Midbrain (tissue), 1 donor: ENCODE data around the gene C1RL.
"Not testable (repeated sequence)": the region's sequence is repeated elsewhere in the genome, so short reads cannot be mapped to it uniquely, and the experiment has no call there.

Experiments
- DNase-seq: peaks from one replicate; lab custom pipeline; 2025; lab: John Stamatoyannopoulos, UW

Gene C1RL

GRCh38 chr12:7114851-7115250 lies 5.8 kb upstream of the C1RL start:
- no peak for DNase-seq

GRCh38 chr12:7114008-7114407 lies 5.0 kb upstream of the C1RL start:
- DNase-seq, result no peak

- peak; percentile 10 for DNase-seq
These were observed 4.4 kb upstream of the C1RL start for GRCh38 chr12:7113389-7113871.

GRCh38 chr12:7112041-7112440 lies 3.0 kb upstream of the C1RL start:
- DNase-seq, result no peak

- no peak for DNase-seq
These were observed 1.6 kb upstream of the C1RL start for GRCh38 chr12:7110661-7111060.

- no peak for DNase-seq
These were observed 532 bp upstream of the C1RL start for GRCh38 chr12:7109572-7109920.

GRCh38 chr12:7108003-7108795 lies 815 bp downstream of the C1RL start:
- DNase-seq, result peak; percentile 5

GRCh38 chr12:7107636-7108002 lies 1.4 kb downstream of the C1RL start:
- DNase-seq, result no peak

- DNase-seq, result not testable (repeated sequence)
These were observed 1.8 kb downstream of the C1RL start for GRCh38 chr12:7107181-7107580.

- DNase-seq, result no peak
These were observed 2.9 kb downstream of the C1RL start for GRCh38 chr12:7106082-7106481.

GRCh38 chr12:7103837-7104584 lies 5.0 kb downstream of the C1RL start:
- no peak for DNase-seq

- no peak for DNase-seq
These were observed 6.4 kb downstream of the C1RL start for GRCh38 chr12:7102582-7102981.

- DNase-seq, result no peak
These were observed 7.3 kb downstream of the C1RL start for GRCh38 chr12:7101694-7102131.

- DNase-seq, result no peak
These were observed 7.8 kb downstream of the C1RL start for GRCh38 chr12:7101047-7101693.

- DNase-seq, result no peak
These were observed 8.8 kb downstream of the C1RL start for GRCh38 chr12:7100239-7100638.

GRCh38 chr12:7099290-7099996 lies 9.6 kb downstream of the C1RL start:
- no peak for DNase-seq

GRCh38 chr12:7096979-7097378 lies 12.0 kb downstream of the C1RL start:
- no peak for DNase-seq

- no peak for DNase-seq
These were observed 12.7 kb downstream of the C1RL start for GRCh38 chr12:7096006-7096932.

GRCh38 chr12:7093892-7094291 lies 15.1 kb downstream of the C1RL start:
- no peak for DNase-seq

- no peak for DNase-seq
These were observed 15.5 kb downstream of the C1RL start for GRCh38 chr12:7093486-7093885.

GRCh38 chr12:7092986-7093460 lies 16.0 kb downstream of the C1RL start:
- no peak for DNase-seq
